Liver (tissue), 9 donors: ENCODE data around the gene SYT13. TPM values are rescaled to one million over a fixed set of nuclear protein-coding genes. Genes with fewer than 3 reads are reported as not detected.

Experiments
- DNase-seq: peaks from one replicate; pipeline ENCODE4 v3.0.0-alpha.2; 2017; ENCODE audit warnings: low spot score
- H3K27ac ChIP-seq, 2 donors: one replicate each; pipeline ENCODE4 v1.7.0; 2013; ENCODE audit warnings: inconsistent platforms in 2 of 2, low read length in 2 of 2, control low read depth in 1 of 2, low read depth in 1 of 2, mild to moderate bottlenecking in 1 of 2
- H3K27me3 ChIP-seq, 4 donors: one replicate each; pipeline versions ENCODE4 v1.6.1 to v1.7.0; 2013; ENCODE audit warnings: low read length in 3 of 4, inconsistent platforms in 1 of 4, mild to moderate bottlenecking in 1 of 4, moderate library complexity in 1 of 4; ENCODE audit not compliant: control insufficient read depth in 4 of 4, insufficient read depth in 4 of 4
- H3K36me3 ChIP-seq, 4 donors: one replicate each; pipeline versions ENCODE4 v1.6.1 to v1.7.0; 2013; ENCODE audit warnings: low read length in 3 of 4, mild to moderate bottlenecking in 3 of 4, low read depth in 1 of 4, moderate library complexity in 1 of 4; ENCODE audit not compliant: control insufficient read depth in 4 of 4, insufficient read depth in 3 of 4
- H3K4me1 ChIP-seq, 4 donors: one replicate each; pipeline versions ENCODE4 v1.6.1 to v1.7.0; 2013; ENCODE audit warnings: low read length in 3 of 4, mild to moderate bottlenecking in 3 of 4, moderate library complexity in 1 of 4; ENCODE audit not compliant: control insufficient read depth in 4 of 4, insufficient read depth in 4 of 4
- H3K4me3 ChIP-seq, 3 donors: one replicate each; pipeline versions ENCODE4 v1.6.1 to v1.7.0; 2013; ENCODE audit warnings: low read length in 3 of 3, control low read depth in 1 of 3, low read depth in 1 of 3, mild to moderate bottlenecking in 1 of 3
- H3K9ac ChIP-seq, 2 donors: one replicate each; pipeline ENCODE4 v1.7.0; 2013; ENCODE audit warnings: low read length in 2 of 2, mild to moderate bottlenecking in 2 of 2, moderate library complexity in 2 of 2, control low read depth in 1 of 2, low read depth in 1 of 2
- H3K9me3 ChIP-seq, 4 donors: one replicate each; pipeline versions ENCODE4 v1.6.1 to v1.7.0; 2013; ENCODE audit warnings: low read length in 3 of 4; ENCODE audit not compliant: control insufficient read depth in 4 of 4
- ATF3 ChIP-seq: IDR thresholded peaks from 2 replicates; pipeline ENCODE4 v1.6.1; 2016; ENCODE audit warnings: antibody characterized with exemption
- CTCF ChIP-seq: fragments of 150-350 bp; IDR thresholded peaks from 2 replicates; pipeline ENCODE4 v1.5.1; 2017; ENCODE audit warnings: improper control_type of control experiment, low read depth, low read length; ENCODE audit not compliant: missing input control
- EGR1 ChIP-seq, 2 donors: IDR thresholded peaks; 2 replicates each; pipeline ENCODE4 v1.6.1; 2016 to 2018; ENCODE audit warnings: antibody characterized with exemption in 2 of 2, low read depth in 2 of 2
- FOXA1 ChIP-seq: IDR thresholded peaks from 2 replicates; pipeline ENCODE4 v1.6.1; 2016; ENCODE audit warnings: antibody characterized with exemption
- FOXA2 ChIP-seq: IDR thresholded peaks from 2 replicates; pipeline ENCODE4 v1.6.1; 2016; ENCODE audit warnings: antibody characterized with exemption
- GABPA ChIP-seq, 2 donors: IDR thresholded peaks in 1 of 2; conservative IDR thresholded peaks in 1 of 2; 2 replicates each; pipeline ENCODE4 v1.6.1; 2016; ENCODE audit warnings: antibody characterized with exemption in 2 of 2, mild to moderate bottlenecking in 1 of 2, moderate library complexity in 1 of 2
- HNF4A ChIP-seq, 2 donors: conservative IDR thresholded peaks; 2 replicates each; pipeline ENCODE4 v1.6.1; 2016; ENCODE audit warnings: antibody characterized with exemption in 2 of 2, mild to moderate bottlenecking in 2 of 2
- HNF4G ChIP-seq: IDR thresholded peaks from 2 replicates; pipeline ENCODE4 v1.6.1; 2016; ENCODE audit warnings: antibody characterized with exemption
- JUND ChIP-seq, 2 donors: IDR thresholded peaks; 2 replicates each; pipeline ENCODE4 v1.6.1; 2016; ENCODE audit warnings: antibody characterized with exemption in 2 of 2
- MAX ChIP-seq: IDR thresholded peaks from 2 replicates; pipeline ENCODE4 v1.6.1; 2016; ENCODE audit warnings: antibody characterized with exemption
- NR2F2 ChIP-seq: IDR thresholded peaks from 2 replicates; pipeline ENCODE4 v1.6.1; 2016; ENCODE audit warnings: antibody characterized with exemption
- RAD21 ChIP-seq, 2 donors: IDR thresholded peaks; 2 replicates each; pipeline ENCODE4 v1.6.1; 2016; ENCODE audit warnings: antibody characterized with exemption in 2 of 2, mild to moderate bottlenecking in 2 of 2
- REST ChIP-seq: IDR thresholded peaks from 2 replicates; pipeline ENCODE4 v1.6.1; 2016; ENCODE audit warnings: antibody characterized with exemption, mild to moderate bottlenecking
- RXRA ChIP-seq, 2 donors: IDR thresholded peaks; 2 replicates each; pipeline ENCODE4 v1.6.1; 2017 to 2018; ENCODE audit warnings: antibody characterized with exemption in 2 of 2, mild to moderate bottlenecking in 1 of 2
- SP1 ChIP-seq: IDR thresholded peaks from 2 replicates; pipeline ENCODE4 v1.6.1; 2018; ENCODE audit warnings: antibody characterized with exemption, mild to moderate bottlenecking
- TAF1 ChIP-seq: conservative IDR thresholded peaks from 2 replicates; pipeline ENCODE4 v1.6.1; 2016; ENCODE audit warnings: antibody characterized with exemption, mild to moderate bottlenecking
- YY1 ChIP-seq: IDR thresholded peaks from 2 replicates; pipeline ENCODE4 v1.6.1; 2016; ENCODE audit warnings: antibody characterized with exemption, mild to moderate bottlenecking
- ZBTB33 ChIP-seq: IDR thresholded peaks from 2 replicates; pipeline ENCODE4 v1.6.1; 2016; ENCODE audit warnings: antibody characterized with exemption
- WGBS: extraction: QIAGEN DNeasy Blood & Tissue Kit; methylation state at CpG from one replicate; pipeline ENCODE4 v1.1.7; 2013; 5-methylcytosine and 5-hydroxymethylcytosine counted together
- polyA plus RNA-seq, 2 donors: library from polyadenylated mRNA; stranded (reverse) in 1 of 2; unstranded in 1 of 2; fragments of 200-250 nt in 1 of 2; fragments of >200 nt in 1 of 2; fragmentation: Nextera tagmentation in 1 of 2; extraction: Ambion mirVana in 1 of 2; gene quantifications; one replicate each; pipeline versions ENCODE4 v1.2.1 to v1.2.3, GENCODE V29; 2013 to 2015
- total RNA-seq, 2 donors: library from RNA; depleted of rRNA; stranded (reverse); fragments of >200 nt; gene quantifications; one replicate each; pipeline ENCODE4 v1.2.3, GENCODE V29; 2014
- donor health status: healthy.
- donor health status: healthy.
- donor health status: healthy.
- donor health status: healthy.
- donor health status: healthy.

The SYT13 gene
- total and polyA plus RNA-seq, 4 donors = 0.05 to 0.33 (median 0.14) TPM

- no peak for TF ChIP-seq HNF4G
- no peak for TF ChIP-seq CTCF
- no peak for TF ChIP-seq JUND (IDR thresholded peaks at IDR 0.05)
- TF ChIP-seq MAX = no peak
- TF ChIP-seq GABPA (IDR thresholded peaks at IDR 0.05 in 1 of 2, conservative IDR thresholded peaks at IDR 0.05 in 1 of 2) = no peak
- TF ChIP-seq ATF3 = no peak
- no peak for TF ChIP-seq EGR1 (IDR thresholded peaks at IDR 0.05; ENCODE audit: low read depth in 2 of 2)
- no peak for TF ChIP-seq FOXA1
- TF ChIP-seq YY1 = no peak
- TF ChIP-seq REST = no peak
- TF ChIP-seq TAF1 = no peak
- TF ChIP-seq ZBTB33 = no peak
- TF ChIP-seq HNF4A (conservative IDR thresholded peaks at IDR 0.05) = no peak
- no peak for TF ChIP-seq RXRA (IDR thresholded peaks at IDR 0.05)
- TF ChIP-seq NR2F2 = no peak
- no peak for TF ChIP-seq RAD21 (IDR thresholded peaks at IDR 0.05)
- TF ChIP-seq SP1 = no peak
- TF ChIP-seq FOXA2 = no peak
- no peaks in the 10 kb centered on the region for H3K36me3 ChIP-seq
- no peak overlapping the region for H3K4me3 ChIP-seq
- H3K27me3 ChIP-seq = peaks cover 0 to 12% (median 0%) of the 10 kb centered on the region in 4 donors
- no peak for DNase-seq
- 58% methylated on average over 4 of the region's 4 CpGs for WGBS
- H3K4me1 ChIP-seq = no peaks in the 10 kb centered on the region
- H3K9me3 ChIP-seq = no peaks in the 10 kb centered on the region
- H3K9ac ChIP-seq = no peak overlapping the region
- no peak overlapping the region for H3K27ac ChIP-seq
Observed at GRCh38 chr11:45274206-45274605, 11.9 kb downstream of the SYT13 start.
